ENCODE results near the gene ADCY4.

The ADCY4 gene

GRCh38 chr14:24309538-24310264, 25.2 kb downstream of the ADCY4 start, which contains the start of gene LTB4R2:
Gene LTB4R2, plus strand, starts transcription at chr14:24310140. Its CDS starts 525 bp downstream, at chr14:24310665.
- Histone ChIP-seq H3K4me2 (ENCODE audit: low read length, poor library complexity, severe bottlenecking) (no peak within 1 kb of the TSS), H3K27me3 (ENCODE audit: control insufficient read depth in 1 of 2, insufficient read depth in 1 of 2, low read length in 2 of 2) (no peaks in the 10 kb centered on the region), H3K4me3 (ENCODE audit: insufficient read depth in 1 of 2, low read depth in 1 of 2, low read length in 2 of 2) (peak within 1 kb of the TSS in 1 of 2 experiments; percentile 70), H2AFZ (ENCODE audit: low read depth, low read length) (no peak within 1 kb of the TSS), H3K27ac (ENCODE audit: low read length, poor library complexity, severe bottlenecking) (no peak within 1 kb of the TSS), H2AK5ac (ENCODE audit: low read length, severe bottlenecking) (no peak within 1 kb of the TSS), H2BK12ac (ENCODE audit: low read length in 2 of 2) (no peak within 1 kb of the TSS), H3K4ac (ENCODE audit: low read depth in 1 of 2, low read length in 2 of 2) (no peak within 1 kb of the TSS), H3K36me3 (ENCODE audit: control insufficient read depth in 1 of 2, insufficient read depth in 2 of 2, low read depth in 1 of 2, low read length in 2 of 2) (peaks cover 38 to 52% of the 10 kb centered on the region in 2 experiments), H4K91ac (ENCODE audit: low read length) (peak within 1 kb of the TSS; percentile 52), H3K9ac (ENCODE audit: low read length) (peak within 1 kb of the TSS; percentile 63), H3K18ac (ENCODE audit: low read depth in 1 of 2, low read length in 2 of 2) (no peak within 1 kb of the TSS), H3K23ac (ENCODE audit: low read length in 2 of 2) (no peak within 1 kb of the TSS), H2BK15ac (ENCODE audit: low read depth, poor library complexity, severe bottlenecking) (no peak within 1 kb of the TSS), H3K79me1 (replicated peaks; ENCODE audit: low read length, poor library complexity, severe bottlenecking) (peaks cover 5% of the 10 kb centered on the region), H2BK120ac (ENCODE audit: low read depth, low read length) (no peak within 1 kb of the TSS), H3K14ac (ENCODE audit: low read length in 2 of 2) (peak within 1 kb of the TSS in 1 of 2 experiments; percentile 39), H3K4me1 (ENCODE audit: control insufficient read depth, insufficient read depth, low read depth, low read length) (peaks cover 10% of the 10 kb centered on the region), H4K8ac (ENCODE audit: low read length) (no peak within 1 kb of the TSS), H2BK5ac (ENCODE audit: low read depth, low read length, poor library complexity, severe bottlenecking) (no peak within 1 kb of the TSS), H3K9me3 (ENCODE audit: control insufficient read depth, low read length) (no peaks in the 10 kb centered on the region)
- WGBS: 93% methylated on average over 4 of the region's 5 CpGs
- no peak for DNase-seq

- Histone ChIP-seq H4K8ac (ENCODE audit: low read length) (no peak overlapping the region), H2AFZ (ENCODE audit: low read depth, low read length) (no peak overlapping the region)
These were observed 26.3 kb downstream of the ADCY4 start for GRCh38 chr14:24308342-24309124.

GRCh38 chr14:24307575-24308341, 27.1 kb downstream of the ADCY4 start, which contains the start of gene CIDEB:
Gene CIDEB, minus strand, starts transcription at chr14:24307977. Its CDS starts 119 bp downstream, at chr14:24307858.
- Histone ChIP-seq H3K4me3 (ENCODE audit: insufficient read depth in 1 of 2, low read depth in 1 of 2, low read length in 2 of 2) (no peak within 1 kb of the TSS), H2BK120ac (ENCODE audit: low read depth, low read length) (no peak within 1 kb of the TSS), H3K27ac (ENCODE audit: low read length, poor library complexity, severe bottlenecking) (no peak within 1 kb of the TSS), H3K36me3 (ENCODE audit: control insufficient read depth in 1 of 2, insufficient read depth in 2 of 2, low read depth in 1 of 2, low read length in 2 of 2) (peaks cover 57 to 68% of the 10 kb centered on the region in 2 experiments), H3K9me3 (ENCODE audit: control insufficient read depth, low read length) (no peaks in the 10 kb centered on the region), H3K79me1 (replicated peaks; ENCODE audit: low read length, poor library complexity, severe bottlenecking) (peaks cover 14% of the 10 kb centered on the region), H2BK12ac (ENCODE audit: low read length in 2 of 2) (no peak within 1 kb of the TSS), H3K4me2 (ENCODE audit: low read length, poor library complexity, severe bottlenecking) (no peak within 1 kb of the TSS), H3K14ac (ENCODE audit: low read length in 2 of 2) (no peak within 1 kb of the TSS), H3K27me3 (ENCODE audit: control insufficient read depth in 1 of 2, insufficient read depth in 1 of 2, low read length in 2 of 2) (no peaks in the 10 kb centered on the region), H3K4ac (ENCODE audit: low read depth in 1 of 2, low read length in 2 of 2) (no peak within 1 kb of the TSS), H3K9ac (ENCODE audit: low read length) (no peak within 1 kb of the TSS), H2AFZ (ENCODE audit: low read depth, low read length) (no peak within 1 kb of the TSS), H2AK5ac (ENCODE audit: low read length, severe bottlenecking) (no peak within 1 kb of the TSS), H3K18ac (ENCODE audit: low read depth in 1 of 2, low read length in 2 of 2) (no peak within 1 kb of the TSS), H2BK5ac (ENCODE audit: low read depth, low read length, poor library complexity, severe bottlenecking) (no peak within 1 kb of the TSS), H2BK15ac (ENCODE audit: low read depth, poor library complexity, severe bottlenecking) (no peak within 1 kb of the TSS), H3K4me1 (ENCODE audit: control insufficient read depth, insufficient read depth, low read depth, low read length) (peaks cover 10% of the 10 kb centered on the region), H4K91ac (ENCODE audit: low read length) (no peak within 1 kb of the TSS), H3K23ac (ENCODE audit: low read length in 2 of 2) (no peak within 1 kb of the TSS), H4K8ac (ENCODE audit: low read length) (no peak within 1 kb of the TSS)
- 64% methylated on average over 6 of the region's 6 CpGs for WGBS
- peak; percentile 71 for DNase-seq

More at GRCh38 chr14:24308342-24309124, 26.3 kb downstream of the ADCY4 start:
- Histone ChIP-seq H3K14ac (ENCODE audit: low read length in 2 of 2) (no peak overlapping the region), H2BK120ac (ENCODE audit: low read depth, low read length) (no peak overlapping the region), H2BK15ac (ENCODE audit: low read depth, poor library complexity, severe bottlenecking) (no peak overlapping the region), H3K4me3 (ENCODE audit: insufficient read depth in 1 of 2, low read depth in 1 of 2, low read length in 2 of 2) (no peak overlapping the region), H3K9ac (ENCODE audit: low read length) (no peak overlapping the region), H3K23ac (ENCODE audit: low read length in 2 of 2) (no peak overlapping the region), H3K4me1 (ENCODE audit: control insufficient read depth, insufficient read depth, low read depth, low read length) (peaks cover 10% of the 10 kb centered on the region), H2BK12ac (ENCODE audit: low read length in 2 of 2) (no peak overlapping the region), H3K36me3 (ENCODE audit: control insufficient read depth in 1 of 2, insufficient read depth in 2 of 2, low read depth in 1 of 2, low read length in 2 of 2) (peaks cover 50 to 64% of the 10 kb centered on the region in 2 experiments), H3K79me1 (replicated peaks; ENCODE audit: low read length, poor library complexity, severe bottlenecking) (peaks cover 12% of the 10 kb centered on the region), H3K27me3 (ENCODE audit: control insufficient read depth in 1 of 2, insufficient read depth in 1 of 2, low read length in 2 of 2) (no peaks in the 10 kb centered on the region), H3K4ac (ENCODE audit: low read depth in 1 of 2, low read length in 2 of 2) (no peak overlapping the region), H3K4me2 (ENCODE audit: low read length, poor library complexity, severe bottlenecking) (no peak overlapping the region), H4K91ac (ENCODE audit: low read length) (no peak overlapping the region), H2AK5ac (ENCODE audit: low read length, severe bottlenecking) (no peak overlapping the region), H3K27ac (ENCODE audit: low read length, poor library complexity, severe bottlenecking) (no peak overlapping the region), H3K9me3 (ENCODE audit: control insufficient read depth, low read length) (no peaks in the 10 kb centered on the region), H3K18ac (ENCODE audit: low read depth in 1 of 2, low read length in 2 of 2) (no peak overlapping the region), H2BK5ac (ENCODE audit: low read depth, low read length, poor library complexity, severe bottlenecking) (no peak overlapping the region)
- WGBS: 79% methylated on average over 7 of the region's 7 CpGs
- DNase-seq: no peak

Data from mesenchymal stem cell (in vitro differentiated cells and primary cell).